Erythroblast (primary cell): ENCODE data around the gene EMC9.

Source experiments
- DNase-seq, 2 experiments: peaks; one replicate each; lab custom pipeline; 2025; lab: John Stamatoyannopoulos, UW
- GATA1 ChIP-seq: IDR thresholded peaks from 2 replicates; pipeline ENCODE4 v1.6.1; 2011; ENCODE audit warnings: low read depth, mild to moderate bottlenecking, control low read depth, low read length, moderate library complexity
- POLR2A ChIP-seq: IDR thresholded peaks from 2 replicates; pipeline ENCODE4 v1.6.1; 2011; ENCODE audit warnings: mild to moderate bottlenecking, low read length

The EMC9 gene

DNA sequence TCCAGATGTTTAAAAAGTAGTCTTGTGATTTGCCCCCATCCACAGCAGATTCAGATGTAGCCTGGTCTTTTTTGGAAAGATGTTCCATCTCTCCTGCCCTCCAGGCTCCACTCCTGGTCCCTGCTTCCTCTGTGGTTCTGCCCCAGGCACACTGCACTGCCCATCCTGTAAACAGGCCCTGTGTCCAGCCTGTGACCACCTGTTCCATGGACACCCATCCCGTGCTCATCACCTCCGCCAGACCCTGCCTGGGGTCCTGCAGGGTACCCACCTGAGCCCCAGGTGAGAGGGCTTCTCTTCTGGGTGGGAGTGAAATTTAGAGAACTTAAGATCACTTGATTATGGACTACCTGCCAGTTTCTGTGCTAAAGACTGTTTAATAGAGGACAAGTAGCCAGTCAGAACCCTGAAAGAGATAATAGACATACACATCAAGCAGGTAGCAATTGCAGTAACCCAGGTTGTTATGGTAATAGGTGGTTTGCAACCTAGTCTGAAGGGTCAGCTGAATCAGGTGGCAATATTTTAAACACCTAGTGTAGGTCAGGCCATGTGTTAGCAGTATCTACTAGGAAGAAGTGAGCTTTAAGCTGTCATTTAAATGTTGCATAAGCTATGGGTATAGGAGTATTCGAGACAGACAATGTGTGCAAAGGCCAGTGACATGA is 8.0 kb upstream of the EMC9 start:
- no peak for DNase-seq
- TF ChIP-seq POLR2A (no peak), GATA1 (no peak)

- DNase-seq, result peak in 1 of 2 experiments; percentile 64
- no peak for TF ChIP-seq POLR2A
- TF ChIP-seq GATA1, result no peak
These were observed 6.5 kb upstream of the EMC9 start for GRCh38 chr14:24147761-24148428.

- peak; percentile 54 for TF ChIP-seq POLR2A
- no peak for TF ChIP-seq GATA1
- peak; percentile 98 for DNase-seq
These were observed 5.8 kb upstream of the EMC9 start, which contains the start of gene RNF31 for GRCh38 chr14:24146978-24147760. TSS of gene RNF31 (plus strand) at chr14:24147498. CDS start at chr14:24147699, 201 bp downstream.

GRCh38 chr14:24146453-24146977 is 5.1 kb upstream of the EMC9 start, which contains the start of gene PSME2:
TSS of gene PSME2 (minus strand) at chr14:24146610. CDS start at chr14:24146581, 29 bp downstream.
- TF ChIP-seq POLR2A (no peak), GATA1 (no peak)

GRCh38 chr14:24145690-24146452 is 4.5 kb upstream of the EMC9 start:
- TF ChIP-seq POLR2A (no peak), GATA1 (no peak)
- DNase-seq, result no peak

More at GRCh38 chr14:24146453-24146977, 5.1 kb upstream of the EMC9 start, which contains the start of gene PSME2:
- peak; percentile 89 to 90 for DNase-seq

DNA sequence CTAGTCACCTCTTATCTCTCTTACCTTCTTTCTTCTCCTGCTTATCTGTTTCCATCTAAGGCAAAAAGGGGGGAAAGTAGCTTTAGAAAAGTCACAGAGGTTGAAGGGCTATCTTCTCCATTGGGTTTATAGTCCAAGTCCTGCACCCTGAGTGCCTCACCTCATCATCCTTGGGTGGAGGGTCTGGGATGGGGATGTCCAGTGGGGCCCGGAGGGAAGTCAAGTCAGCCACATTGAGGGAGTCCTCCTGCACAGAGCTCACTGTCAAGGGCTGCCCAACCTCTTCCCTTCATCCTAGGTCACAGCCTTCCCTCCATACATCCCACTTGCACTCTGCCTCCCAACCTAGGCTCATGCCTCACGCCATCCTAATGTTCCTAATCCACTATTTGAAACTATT is 3.8 kb upstream of the EMC9 start:
- TF ChIP-seq GATA1 (no peak), POLR2A (no peak)

DNA sequence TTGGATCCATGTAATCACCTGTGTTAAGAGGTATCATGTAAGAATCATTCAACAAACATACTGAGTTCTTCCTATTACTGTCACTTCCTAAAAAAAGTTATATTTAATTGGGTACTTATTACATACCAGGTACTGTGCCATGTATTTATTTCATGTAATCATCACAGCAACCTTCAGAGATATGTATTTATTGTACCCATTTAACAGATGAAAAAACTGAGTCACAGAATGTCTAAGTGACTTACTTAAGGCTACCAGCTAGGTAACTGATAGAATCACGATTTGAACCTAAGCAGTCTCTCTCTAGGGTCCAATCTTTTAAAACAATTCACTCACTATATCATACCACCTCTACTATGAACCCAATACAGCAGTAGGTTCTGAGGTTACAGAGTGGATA is 3.1 kb upstream of the EMC9 start:
- TF ChIP-seq POLR2A, result no peak
- TF ChIP-seq GATA1, result no peak
- DNase-seq, result no peak

More for the DNA sequence above, 3.8 kb upstream of the EMC9 start:
- no peak for DNase-seq

- DNase-seq, result no peak
- TF ChIP-seq POLR2A (no peak), GATA1 (no peak)
These were observed 2.1 kb upstream of the EMC9 start for GRCh38 chr14:24143511-24143910.

- no peak for DNase-seq
- TF ChIP-seq POLR2A (no peak), GATA1 (no peak)
These were observed 2.0 kb downstream of the EMC9 start for GRCh38 chr14:24139272-24139934.

- TF ChIP-seq GATA1 (no peak), POLR2A (no peak)
These were observed 2.8 kb downstream of the EMC9 start for GRCh38 chr14:24138396-24139271.

More at GRCh38 chr14:24138396-24139271, 2.8 kb downstream of the EMC9 start:
- no peak for DNase-seq
